ENCODE data around the gene STK33.

STK33 gene

GRCh38 chr11:8362491-8362890, 231.5 kb downstream of the STK33 start:
- Histone ChIP-seq H3K27me3 (ENCODE audit: insufficient read depth, insufficient read length) (no peaks in the 10 kb centered on the region), H3K9me3 (ENCODE audit: insufficient read depth, low read length) (no peaks in the 10 kb centered on the region), H3K36me3 (ENCODE audit: insufficient read depth, insufficient read length, low read length) (no peaks in the 10 kb centered on the region), H3K9ac (ENCODE audit: insufficient read length, low read depth) (no peak overlapping the region), H3K4me3 (ENCODE audit: insufficient read length, low read depth) (no peak overlapping the region), H3K4me1 (ENCODE audit: insufficient read depth, insufficient read length) (peaks cover 1% of the 10 kb centered on the region)
- no peak for DNase-seq (ENCODE audit: low read depth, low spot score)
- TF ChIP-seq YY1 (IDR thresholded peaks at IDR 0.05; ENCODE audit: insufficient read depth, insufficient read length) = no peak
- no peak for TF ChIP-seq SUZ12 (IDR thresholded peaks at IDR 0.05; ENCODE audit: extremely low read depth, insufficient read depth, insufficient read length)
- no peak for TF ChIP-seq ZNF274 (IDR thresholded peaks at IDR 0.05; ENCODE audit: low read depth, low read length)

DNA sequence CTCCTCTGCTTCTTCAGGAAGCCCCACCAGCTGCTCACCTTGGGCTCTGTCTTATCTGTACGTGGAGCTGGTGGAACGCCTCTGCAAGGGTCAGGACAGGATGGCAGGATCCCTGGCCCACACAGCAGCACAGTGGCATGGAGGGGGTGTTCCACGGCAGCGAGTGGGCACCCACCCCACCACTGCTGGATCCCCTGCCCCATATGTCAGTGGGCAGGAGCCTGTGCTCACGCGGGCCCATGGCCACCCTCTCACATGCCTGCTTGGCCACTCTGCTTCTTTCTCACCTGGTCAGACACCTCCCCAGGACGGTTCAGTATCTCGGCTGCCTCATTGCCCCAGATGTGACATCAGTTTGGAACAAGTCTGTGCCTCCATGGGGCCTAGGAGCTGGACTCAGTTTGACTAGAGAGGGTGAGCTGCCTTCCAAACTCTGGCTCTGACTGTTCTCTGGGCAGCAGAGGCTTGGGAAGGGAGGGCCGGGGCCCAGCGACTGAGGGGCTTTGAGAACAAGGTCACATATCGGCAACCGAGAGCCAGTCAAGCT, 232.3 kb downstream of the STK33 start:
- Histone ChIP-seq H3K9me3 (ENCODE audit: insufficient read depth, low read length) (no peaks in the 10 kb centered on the region), H3K9ac (ENCODE audit: insufficient read length, low read depth) (no peak overlapping the region), H3K4me1 (ENCODE audit: insufficient read depth, insufficient read length) (peaks cover 3% of the 10 kb centered on the region), H3K36me3 (ENCODE audit: insufficient read depth, insufficient read length, low read length) (no peaks in the 10 kb centered on the region), H3K27me3 (ENCODE audit: insufficient read depth, insufficient read length) (no peaks in the 10 kb centered on the region), H3K4me3 (ENCODE audit: insufficient read length, low read depth) (no peak overlapping the region)
- TF ChIP-seq YY1 (IDR thresholded peaks at IDR 0.05; ENCODE audit: insufficient read depth, insufficient read length) (no peak), ZNF274 (IDR thresholded peaks at IDR 0.05; ENCODE audit: low read depth, low read length) (no peak), SUZ12 (IDR thresholded peaks at IDR 0.05; ENCODE audit: extremely low read depth, insufficient read depth, insufficient read length) (no peak)
- no peak for DNase-seq (ENCODE audit: low read depth, low spot score)

DNA sequence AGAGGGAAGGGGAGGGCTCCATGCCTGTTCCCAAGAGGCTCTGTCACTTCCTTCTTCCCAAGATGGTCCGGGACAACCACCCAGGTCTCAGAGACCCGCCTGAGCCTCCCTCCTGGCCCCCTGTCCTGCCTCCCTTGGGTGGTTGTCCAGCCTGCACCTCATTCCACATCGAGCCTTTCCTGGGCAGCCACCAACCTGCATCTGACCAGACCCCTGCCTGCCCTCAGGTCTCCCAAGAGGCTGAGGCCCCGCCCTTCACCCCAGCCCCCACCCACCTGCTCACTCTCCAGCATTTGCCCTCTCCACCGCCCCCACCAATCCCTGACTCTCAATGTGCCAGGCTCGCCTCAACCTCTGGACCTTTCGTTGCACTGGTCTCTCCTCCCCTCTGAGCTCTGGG, 232.8 kb downstream of the STK33 start:
- no peaks in the 10 kb centered on the region for H3K36me3 ChIP-seq (ENCODE audit: insufficient read depth, insufficient read length, low read length)
- peaks cover 5% of the 10 kb centered on the region for H3K4me1 ChIP-seq (ENCODE audit: insufficient read depth, insufficient read length)
- H3K27me3 ChIP-seq (ENCODE audit: insufficient read depth, insufficient read length) = no peaks in the 10 kb centered on the region
- no peak overlapping the region for H3K9ac ChIP-seq (ENCODE audit: insufficient read length, low read depth)
- TF ChIP-seq ZNF274 (IDR thresholded peaks at IDR 0.05; ENCODE audit: low read depth, low read length) (no peak), YY1 (IDR thresholded peaks at IDR 0.05; ENCODE audit: insufficient read depth, insufficient read length) (no peak), SUZ12 (IDR thresholded peaks at IDR 0.05; ENCODE audit: extremely low read depth, insufficient read depth, insufficient read length) (no peak)
- no peak overlapping the region for H3K4me3 ChIP-seq (ENCODE audit: insufficient read length, low read depth)
- no peak for DNase-seq (ENCODE audit: low read depth, low spot score)
- H3K9me3 ChIP-seq (ENCODE audit: insufficient read depth, low read length) = no peaks in the 10 kb centered on the region

DNA sequence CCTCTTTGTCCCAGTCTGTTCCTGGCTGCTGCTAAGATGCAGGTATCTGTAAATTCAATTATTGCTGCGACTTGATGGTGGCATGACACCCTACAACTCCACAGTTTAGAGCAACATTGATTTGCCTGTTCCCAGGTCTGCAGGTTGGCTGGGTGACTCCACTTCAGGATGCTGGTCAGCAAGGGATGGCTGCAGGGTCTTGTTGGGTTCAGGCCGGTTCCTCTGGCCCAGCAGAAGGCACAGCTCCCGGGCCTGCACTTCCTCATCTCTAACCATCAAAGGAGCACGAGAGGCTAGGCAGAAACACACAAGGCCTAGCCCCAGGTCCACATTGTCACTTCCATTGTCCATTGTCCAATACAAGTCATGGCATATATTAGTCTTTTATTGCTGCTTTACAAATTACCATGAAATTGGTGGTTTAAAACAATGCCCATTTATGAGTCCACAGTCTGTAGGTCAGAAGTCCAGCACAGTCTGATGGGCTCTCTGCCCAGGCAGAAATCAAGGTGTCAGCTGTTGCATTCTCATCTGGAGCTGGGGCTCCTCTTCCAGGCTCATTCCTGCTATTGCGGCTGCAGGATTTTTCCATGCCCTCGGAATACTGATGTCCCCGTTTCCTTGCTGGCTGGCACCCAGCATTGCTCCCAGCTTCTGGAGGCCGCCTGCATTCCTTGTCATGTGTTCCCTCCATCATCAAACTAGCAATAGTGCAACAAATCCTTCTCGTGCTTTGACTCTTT, 233.8 kb downstream of the STK33 start:
- Histone ChIP-seq H3K36me3 (ENCODE audit: insufficient read depth, insufficient read length, low read length) (no peaks in the 10 kb centered on the region), H3K27me3 (ENCODE audit: insufficient read depth, insufficient read length) (peaks cover 2% of the 10 kb centered on the region), H3K9ac (ENCODE audit: insufficient read length, low read depth) (no peak overlapping the region), H3K9me3 (ENCODE audit: insufficient read depth, low read length) (no peaks in the 10 kb centered on the region), H3K4me3 (ENCODE audit: insufficient read length, low read depth) (no peak overlapping the region), H3K4me1 (ENCODE audit: insufficient read depth, insufficient read length) (peaks cover 8% of the 10 kb centered on the region)
- DNase-seq (ENCODE audit: low read depth, low spot score) = no peak
- TF ChIP-seq YY1 (IDR thresholded peaks at IDR 0.05; ENCODE audit: insufficient read depth, insufficient read length) (no peak), ZNF274 (IDR thresholded peaks at IDR 0.05; ENCODE audit: low read depth, low read length) (no peak), SUZ12 (IDR thresholded peaks at IDR 0.05; ENCODE audit: extremely low read depth, insufficient read depth, insufficient read length) (no peak)

GRCh38 chr11:8359521-8359920, 234.5 kb downstream of the STK33 start:
- Histone ChIP-seq H3K4me3 (ENCODE audit: insufficient read length, low read depth) (no peak overlapping the region), H3K27me3 (ENCODE audit: insufficient read depth, insufficient read length) (peaks cover 2% of the 10 kb centered on the region), H3K4me1 (ENCODE audit: insufficient read depth, insufficient read length) (peaks cover 8% of the 10 kb centered on the region), H3K9me3 (ENCODE audit: insufficient read depth, low read length) (no peaks in the 10 kb centered on the region), H3K9ac (ENCODE audit: insufficient read length, low read depth) (no peak overlapping the region), H3K36me3 (ENCODE audit: insufficient read depth, insufficient read length, low read length) (no peaks in the 10 kb centered on the region)
- no peak for DNase-seq (ENCODE audit: low read depth, low spot score)
- TF ChIP-seq ZNF274 (IDR thresholded peaks at IDR 0.05; ENCODE audit: low read depth, low read length) = no peak
- TF ChIP-seq SUZ12 (IDR thresholded peaks at IDR 0.05; ENCODE audit: extremely low read depth, insufficient read depth, insufficient read length) = no peak
- TF ChIP-seq YY1 (IDR thresholded peaks at IDR 0.05; ENCODE audit: insufficient read depth, insufficient read length) = no peak

- Histone ChIP-seq H3K27me3 (ENCODE audit: insufficient read depth, insufficient read length) (peaks cover 2% of the 10 kb centered on the region), H3K4me1 (ENCODE audit: insufficient read depth, insufficient read length) (peaks cover 15% of the 10 kb centered on the region), H3K9ac (ENCODE audit: insufficient read length, low read depth) (no peak overlapping the region), H3K9me3 (ENCODE audit: insufficient read depth, low read length) (no peaks in the 10 kb centered on the region), H3K36me3 (ENCODE audit: insufficient read depth, insufficient read length, low read length) (no peaks in the 10 kb centered on the region), H3K4me3 (ENCODE audit: insufficient read length, low read depth) (no peak overlapping the region)
- TF ChIP-seq SUZ12 (IDR thresholded peaks at IDR 0.05; ENCODE audit: extremely low read depth, insufficient read depth, insufficient read length) (no peak), ZNF274 (IDR thresholded peaks at IDR 0.05; ENCODE audit: low read depth, low read length) (no peak), YY1 (IDR thresholded peaks at IDR 0.05; ENCODE audit: insufficient read depth, insufficient read length) (no peak)
- DNase-seq (ENCODE audit: low read depth, low spot score) = no peak
Observed at GRCh38 chr11:8357891-8358566, 236.0 kb downstream of the STK33 start.

- TF ChIP-seq ZNF274 (IDR thresholded peaks at IDR 0.05; ENCODE audit: low read depth, low read length) = no peak
- TF ChIP-seq SUZ12 (IDR thresholded peaks at IDR 0.05; ENCODE audit: extremely low read depth, insufficient read depth, insufficient read length) = no peak
- TF ChIP-seq YY1 (IDR thresholded peaks at IDR 0.05; ENCODE audit: insufficient read depth, insufficient read length) = no peak
- H3K4me1 ChIP-seq (ENCODE audit: insufficient read depth, insufficient read length) = peaks cover 15% of the 10 kb centered on the region
- no peaks in the 10 kb centered on the region for H3K36me3 ChIP-seq (ENCODE audit: insufficient read depth, insufficient read length, low read length)
- H3K27me3 ChIP-seq (ENCODE audit: insufficient read depth, insufficient read length) = peaks cover 2% of the 10 kb centered on the region
- H3K9ac ChIP-seq (ENCODE audit: insufficient read length, low read depth) = no peak overlapping the region
- H3K4me3 ChIP-seq (ENCODE audit: insufficient read length, low read depth) = no peak overlapping the region
- no peaks in the 10 kb centered on the region for H3K9me3 ChIP-seq (ENCODE audit: insufficient read depth, low read length)
- DNase-seq (ENCODE audit: low read depth, low spot score) = no peak
Observed at GRCh38 chr11:8357505-8357888, 236.5 kb downstream of the STK33 start.

Data from NT2/D1 (cell line).